IPS DF 6.9 (cell line): ENCODE measurements around the gene NUDT22.

Experiments
- DNase-seq: peaks from one replicate; pipeline ENCODE4 v3.0.0-alpha.2; 2013; ENCODE audit warnings: low read depth, low spot score
- H3K27ac ChIP-seq: one replicate; pipeline ENCODE4 v1.5.1; 2013; ENCODE audit warnings: low read length, control low read depth
- H3K27me3 ChIP-seq: 2 replicates; pipeline ENCODE4 v1.6.1; 2013; ENCODE audit warnings: mild to moderate bottlenecking, low read length; ENCODE audit not compliant: control insufficient read depth, insufficient read depth
- H3K36me3 ChIP-seq: 2 replicates; pipeline ENCODE4 v1.6.1; 2013; ENCODE audit warnings: low read length; ENCODE audit not compliant: control insufficient read depth, insufficient read depth
- H3K4me1 ChIP-seq: 2 replicates; pipeline ENCODE4 v1.6.1; 2013; ENCODE audit warnings: low read length; ENCODE audit not compliant: control insufficient read depth, insufficient read depth
- H3K4me3 ChIP-seq: 2 replicates; pipeline ENCODE4 v1.5.1; 2013; ENCODE audit warnings: mild to moderate bottlenecking, low read length
- H3K9me3 ChIP-seq: 2 replicates; pipeline ENCODE4 v1.6.1; 2013; ENCODE audit warnings: low read length, inconsistent platforms; ENCODE audit not compliant: control insufficient read depth, insufficient read depth
- WGBS: extraction: QIAGEN DNeasy Blood & Tissue Kit; methylation state at CpG from one replicate; pipeline ENCODE4 v1.1.7; 2013; ENCODE audit warnings: mixed read lengths, missing lambda C conversion rate; ENCODE audit not compliant: insufficient read length, insufficient coverage; 5-methylcytosine and 5-hydroxymethylcytosine counted together

Gene NUDT22

GRCh38 chr11:64275841-64276240 lies 49.8 kb downstream of the NUDT22 start:
- H3K27ac ChIP-seq: no peak overlapping the region

GRCh38 chr11:64276653-64277431 lies 50.8 kb downstream of the NUDT22 start:
- H3K4me1 ChIP-seq: peaks cover 2% of the 10 kb centered on the region
- no CpG with 5 or more reads among the region's 17 CpGs for WGBS
- 0 out of 2 replicates have a peak, but pooled peaks cover 3% of the 10 kb centered on the region for H3K36me3 ChIP-seq
- DNase-seq: no peak
- no peaks in the 10 kb centered on the region for H3K9me3 ChIP-seq
- no peaks in the 10 kb centered on the region for H3K27me3 ChIP-seq
- H3K4me3 ChIP-seq: no peak overlapping the region
- H3K27ac ChIP-seq: no peak overlapping the region

More at GRCh38 chr11:64275841-64276240, 49.8 kb downstream of the NUDT22 start:
- Histone ChIP-seq H3K4me3 (no peak overlapping the region), H3K9me3 (no peaks in the 10 kb centered on the region), H3K4me1 (peaks cover 2% of the 10 kb centered on the region), H3K27me3 (no peaks in the 10 kb centered on the region), H3K36me3 (0 out of 2 replicates have a peak, but pooled peaks cover 3% of the 10 kb centered on the region)
- WGBS: no CpG with 5 or more reads among the region's 2 CpGs
- DNase-seq: no peak

- no peak for DNase-seq
- no CpG with 5 or more reads among the region's 8 CpGs for WGBS
- Histone ChIP-seq H3K4me3 (no peak overlapping the region), H3K9me3 (no peaks in the 10 kb centered on the region), H3K27me3 (no peaks in the 10 kb centered on the region), H3K36me3 (0 out of 2 replicates have a peak, but pooled peaks cover 3% of the 10 kb centered on the region), H3K27ac (no peak overlapping the region), H3K4me1 (peaks cover 2% of the 10 kb centered on the region)
Observed at GRCh38 chr11:64278576-64279190, 52.6 kb downstream of the NUDT22 start.
